GM19035 (cell line): ENCODE results near the gene MLH3.
A peak's percentile ranks its signal among the peaks of the same experiment; 100 is the strongest.
"Not testable (repeated sequence)": the region's sequence is repeated elsewhere in the genome, so short reads cannot be mapped to it uniquely, and the experiment has no call there.

Source experiments
- ATAC-seq: cut with Tn5 transposase; IDR thresholded peaks from one replicate; pipeline ENCODE4 v1.9.1; 2021; ENCODE audit not compliant: unreplicated experiment

MLH3 gene

GRCh38 chr14:75030147-75030546 lies 21.1 kb downstream of the MLH3 start:
- no peak for ATAC-seq

- ATAC-seq = no peak
Observed at GRCh38 chr14:75025876-75026275, 25.4 kb downstream of the MLH3 start.

DNA sequence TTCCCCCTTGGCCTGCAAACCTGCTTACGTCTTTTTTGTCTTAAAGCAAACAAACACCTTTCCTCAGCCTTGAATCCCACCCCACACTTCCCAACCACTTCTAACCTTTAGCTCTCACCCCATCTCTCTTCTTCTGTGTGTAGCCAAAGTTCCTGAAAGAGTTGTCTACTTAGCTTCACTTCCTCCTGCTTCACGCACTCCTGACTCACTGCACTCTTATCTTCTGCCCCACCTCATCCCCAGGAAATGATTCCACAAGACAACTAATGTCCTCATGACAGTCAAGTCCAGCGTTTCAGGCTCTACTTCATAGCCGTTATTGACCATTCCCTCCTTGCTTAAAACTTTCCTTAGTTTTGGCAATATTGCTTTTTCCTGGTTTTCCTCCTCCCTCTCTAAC lies 26.2 kb downstream of the MLH3 start:
- ATAC-seq = no peak

DNA sequence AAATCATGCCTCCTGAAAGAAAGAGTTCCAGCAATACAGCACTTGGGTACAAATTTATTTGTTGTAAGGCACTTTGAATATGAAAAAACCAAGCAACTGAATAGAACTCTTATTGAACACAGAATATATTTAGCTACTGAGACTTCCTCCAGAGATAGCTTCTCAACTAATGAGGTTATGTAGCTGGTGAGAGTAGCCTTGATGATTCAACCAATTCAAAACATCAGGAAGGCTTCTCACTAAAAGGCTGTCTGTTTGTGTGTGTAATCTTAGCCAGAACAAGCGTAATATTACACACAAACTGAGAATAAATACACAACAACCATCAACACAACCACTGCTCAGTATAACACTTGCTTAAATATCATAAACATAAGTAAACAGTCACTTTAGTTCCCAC lies 28.2 kb downstream of the MLH3 start:
- ATAC-seq = no peak

DNA sequence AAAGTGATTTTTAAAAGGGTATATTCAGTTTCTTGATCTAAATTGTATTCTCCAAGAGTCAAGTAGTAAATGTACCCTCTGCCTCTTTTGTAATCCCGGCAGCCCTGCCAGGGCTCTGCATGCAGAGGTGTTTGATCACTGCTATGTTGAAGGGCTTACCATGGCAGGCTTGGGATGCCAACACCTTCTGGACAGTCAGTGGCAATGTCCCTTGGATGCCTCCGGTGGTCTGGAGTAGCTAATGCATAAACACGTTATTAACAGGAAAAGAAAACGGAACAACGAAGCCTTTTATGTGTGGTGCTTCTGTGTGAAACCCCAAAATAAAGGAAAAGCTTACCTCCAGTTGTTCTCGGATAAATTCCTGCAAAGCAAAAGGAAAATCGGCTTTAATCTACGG lies 28.6 kb downstream of the MLH3 start:
- ATAC-seq = no peak

DNA sequence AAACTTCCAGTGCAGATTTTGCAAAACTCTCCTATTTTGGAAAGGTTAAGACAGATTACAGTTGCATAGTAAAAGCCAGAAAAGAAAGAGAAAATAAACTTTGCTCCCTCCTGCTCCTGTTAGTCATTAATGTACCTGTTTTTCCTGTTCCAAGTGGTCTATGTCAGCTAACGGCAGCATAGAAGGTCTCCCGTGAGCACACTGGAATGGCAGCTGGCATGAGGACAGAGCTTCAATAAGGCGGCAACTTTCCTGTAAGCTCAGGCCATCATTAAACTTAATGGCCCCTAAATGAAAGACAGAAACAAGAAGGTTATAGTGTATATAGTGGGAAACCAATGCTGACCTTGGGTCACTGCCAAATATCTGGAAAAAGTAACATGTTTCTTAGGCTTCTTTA lies 32.6 kb downstream of the MLH3 start:
- no peak for ATAC-seq

- no peak for ATAC-seq
Observed at GRCh38 chr14:75016815-75017214, 34.5 kb downstream of the MLH3 start.

GRCh38 chr14:75015496-75015895 lies 35.8 kb downstream of the MLH3 start:
- ATAC-seq = no peak

DNA sequence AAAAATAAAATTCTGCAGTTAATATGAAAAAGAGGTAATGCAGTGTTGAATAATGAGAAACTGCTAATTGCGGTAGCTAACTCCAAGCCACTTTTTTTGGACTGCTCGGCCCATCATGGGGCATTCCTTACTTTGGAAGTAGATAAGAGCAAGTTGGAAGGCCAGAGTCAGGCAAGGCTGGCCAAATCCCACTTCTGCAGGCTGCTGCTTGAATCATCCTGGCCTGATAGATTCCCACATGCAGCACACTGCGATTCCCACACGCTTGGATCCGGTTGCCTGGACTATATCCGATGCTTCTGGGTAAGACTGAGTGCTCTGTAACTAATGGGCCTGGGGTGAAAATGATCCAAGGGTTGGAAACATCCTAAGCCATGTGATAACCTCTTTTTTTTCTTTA lies 38.0 kb downstream of the MLH3 start:
- ATAC-seq = no peak

GRCh38 chr14:75011356-75011994 lies 39.8 kb downstream of the MLH3 start:
- no peak for ATAC-seq

DNA sequence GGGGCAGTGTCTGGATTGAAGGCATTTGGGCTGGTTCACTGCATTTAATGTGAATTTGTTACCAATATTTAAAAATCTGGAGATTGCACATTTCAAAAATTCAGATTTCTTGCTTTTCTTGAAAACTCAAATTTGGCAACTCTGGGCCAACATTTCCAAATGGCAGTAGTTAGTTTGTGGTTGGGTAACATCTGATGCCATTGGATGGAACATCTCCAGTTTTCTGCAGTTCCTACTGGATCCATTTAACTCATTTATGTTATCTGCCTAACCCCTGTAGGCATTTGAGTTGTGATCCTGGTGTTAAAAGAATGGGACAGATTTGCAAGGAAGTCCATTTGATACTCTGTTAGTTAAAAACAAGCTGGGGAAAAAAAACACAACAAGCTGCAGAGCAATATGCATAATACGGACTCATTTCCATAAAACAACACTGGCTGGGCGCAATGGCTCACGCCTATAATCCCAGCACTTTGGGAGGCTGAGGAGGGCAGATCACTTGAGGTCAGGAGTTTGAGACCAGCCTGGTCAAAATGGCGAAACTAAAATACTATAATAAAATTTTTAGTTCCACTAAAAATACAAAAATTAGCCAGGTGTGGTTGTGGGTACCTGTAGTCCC lies 40.7 kb downstream of the MLH3 start:
- ATAC-seq = no peak

DNA sequence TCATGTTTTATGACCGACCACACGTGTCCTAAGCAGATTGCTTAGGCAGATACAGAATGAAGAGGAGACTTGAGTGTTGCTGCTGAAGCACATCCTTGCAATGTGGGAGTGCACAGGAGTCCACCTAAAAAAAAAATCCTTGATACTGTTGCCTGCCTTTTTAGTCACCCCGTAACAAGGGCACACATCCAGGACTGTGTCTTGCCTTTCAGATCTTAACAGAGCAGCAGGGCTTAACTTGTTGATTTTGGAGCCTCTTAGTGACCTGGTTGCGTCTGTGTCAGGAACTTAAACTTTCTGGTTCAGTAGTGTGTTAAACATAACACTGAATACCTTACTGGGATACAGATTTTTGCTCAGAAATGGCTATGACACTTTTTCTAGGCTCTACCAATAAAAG lies 42.1 kb downstream of the MLH3 start:
- ATAC-seq = no peak

DNA sequence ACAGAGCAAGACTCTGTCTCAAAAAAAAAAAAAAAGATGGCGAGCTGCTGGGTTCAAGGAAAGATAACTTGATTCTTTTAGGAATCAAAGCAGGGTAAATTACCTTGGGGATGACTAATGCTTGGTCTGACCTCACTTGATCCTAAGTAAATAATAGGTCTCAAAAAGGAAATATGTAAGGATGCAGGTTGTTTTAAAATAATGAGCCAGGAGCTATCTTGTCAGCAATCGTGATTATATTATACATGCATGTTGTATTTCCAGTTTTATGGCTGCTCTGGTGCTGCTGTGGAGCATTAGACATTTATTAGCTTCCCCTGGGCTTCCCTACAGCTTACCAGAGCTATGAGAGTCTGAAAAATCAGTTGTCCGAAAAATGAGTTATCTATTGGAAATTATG lies 45.9 kb downstream of the MLH3 start:
- no peak for ATAC-seq

DNA sequence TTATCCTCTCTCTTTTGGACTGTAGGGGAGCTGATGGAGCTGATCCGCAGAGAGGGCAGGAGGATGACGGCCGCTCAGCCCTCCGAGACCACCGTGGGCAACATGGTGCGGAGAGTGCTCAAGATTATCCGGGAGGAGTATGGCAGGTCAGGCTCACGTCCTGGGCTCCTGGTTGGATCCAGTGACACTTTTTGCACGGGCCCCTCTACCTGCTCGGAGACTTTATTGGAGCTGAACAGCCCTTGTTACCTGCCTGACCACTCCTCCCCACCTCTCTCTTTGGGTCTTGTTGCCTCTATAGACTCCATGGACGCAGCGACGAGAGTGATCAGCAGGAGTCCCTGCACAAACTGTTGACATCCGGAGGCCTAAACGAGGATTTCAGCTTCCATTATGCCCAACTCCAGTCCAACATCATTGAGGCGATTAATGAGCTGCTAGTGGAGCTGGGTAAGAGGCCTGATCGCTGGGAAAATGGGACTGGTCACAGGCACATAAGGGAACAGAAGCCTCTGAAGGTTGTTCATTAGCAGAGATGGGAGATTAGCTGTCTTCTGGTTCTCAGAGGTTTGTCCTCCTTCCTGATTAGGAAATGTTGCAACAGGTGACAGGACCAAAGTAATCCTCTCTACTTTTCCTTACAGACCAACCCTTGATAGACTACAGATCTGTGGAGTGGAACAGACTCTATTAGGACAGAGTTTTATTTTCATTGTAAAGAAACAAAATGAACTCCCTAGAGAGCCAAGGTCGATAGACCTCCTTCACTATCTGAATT lies 47.8 kb downstream of the MLH3 start:
- no peak for ATAC-seq

DNA sequence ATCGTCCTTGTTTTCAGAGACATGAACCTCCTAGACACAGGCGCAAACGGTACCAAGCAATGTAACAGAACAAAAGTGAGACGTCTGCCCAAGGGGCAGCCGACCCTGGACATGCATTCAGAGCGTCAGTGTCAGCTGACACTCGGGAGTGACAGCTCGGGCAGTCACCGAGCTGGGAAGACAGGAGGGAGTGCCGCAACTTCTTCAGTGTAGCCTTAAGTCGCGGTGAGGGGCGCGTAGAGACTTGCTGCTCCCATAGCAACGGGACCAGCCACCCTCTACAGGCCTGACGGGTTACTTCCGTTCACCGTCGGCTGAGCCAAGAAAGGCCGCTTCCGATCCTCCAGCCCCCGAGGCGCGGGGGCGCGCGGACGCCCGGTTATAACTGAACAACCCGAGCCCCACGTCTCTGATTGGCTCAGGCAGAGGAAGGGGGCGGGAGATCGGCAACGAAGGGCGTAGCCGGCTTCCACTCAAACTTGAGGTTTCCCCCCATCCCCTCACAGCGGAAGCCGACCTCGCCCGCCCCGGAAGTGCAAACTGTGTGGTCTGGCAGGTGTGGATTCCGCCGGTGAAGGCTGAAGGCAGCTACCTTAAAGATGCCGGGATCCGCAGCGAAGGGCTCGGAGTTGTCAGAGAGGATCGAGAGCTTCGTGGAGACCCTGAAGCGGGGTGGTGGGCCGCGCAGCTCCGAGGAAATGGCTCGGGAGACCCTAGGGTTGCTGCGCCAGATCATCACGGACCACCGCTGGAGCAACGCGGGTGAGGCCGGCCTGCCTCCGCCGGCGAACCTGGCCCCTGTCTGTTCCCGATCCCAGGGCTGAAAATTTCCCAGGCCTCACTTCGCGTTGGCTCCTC lies 48.6 kb downstream of the MLH3 start, which contains the start of gene EIF2B2:
EIF2B2 (plus strand) TSS at position 530 of the 858 bp plus-strand sequence; CDS start at position 600, 70 bp downstream.
- peak; percentile 99 for ATAC-seq

DNA sequence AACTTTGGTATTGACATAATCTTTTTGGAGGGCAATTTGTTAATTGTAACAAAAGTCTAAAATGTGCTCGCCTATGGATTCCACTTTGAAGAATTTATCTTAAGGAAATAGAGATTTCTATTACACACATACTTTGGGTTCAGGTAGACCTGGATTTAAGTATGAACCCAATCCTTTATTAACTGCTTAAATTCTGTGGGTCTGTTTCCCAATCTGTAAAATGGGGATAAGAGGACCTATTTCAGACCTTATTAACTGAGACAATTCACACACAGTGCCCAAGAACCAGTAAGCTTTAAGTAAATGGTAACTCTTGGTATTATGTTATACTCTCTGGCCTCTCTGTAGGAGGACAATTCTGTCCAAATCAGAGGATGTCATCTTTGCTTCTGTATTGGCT lies 49.4 kb downstream of the MLH3 start:
- ATAC-seq = no peak

DNA sequence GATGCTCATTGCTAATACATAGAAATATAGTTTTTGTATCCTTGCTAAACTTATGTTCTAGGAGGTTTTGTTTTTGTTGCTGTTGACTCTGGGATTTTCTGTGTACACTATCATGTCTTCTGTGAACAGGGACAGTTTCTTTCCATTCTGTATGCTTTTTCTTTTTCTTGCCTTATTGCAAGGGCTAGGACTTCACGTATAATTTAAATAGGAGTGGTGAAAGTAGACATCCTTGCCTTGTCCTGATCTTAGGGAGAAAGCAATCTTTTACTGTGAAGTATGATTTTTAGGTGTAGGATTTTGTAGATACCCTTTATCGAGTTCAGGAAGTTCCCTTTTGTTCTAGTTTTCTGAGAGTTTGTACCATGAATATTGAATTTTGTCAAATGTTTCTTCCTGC lies 50.0 kb downstream of the MLH3 start:
- ATAC-seq = no peak

DNA sequence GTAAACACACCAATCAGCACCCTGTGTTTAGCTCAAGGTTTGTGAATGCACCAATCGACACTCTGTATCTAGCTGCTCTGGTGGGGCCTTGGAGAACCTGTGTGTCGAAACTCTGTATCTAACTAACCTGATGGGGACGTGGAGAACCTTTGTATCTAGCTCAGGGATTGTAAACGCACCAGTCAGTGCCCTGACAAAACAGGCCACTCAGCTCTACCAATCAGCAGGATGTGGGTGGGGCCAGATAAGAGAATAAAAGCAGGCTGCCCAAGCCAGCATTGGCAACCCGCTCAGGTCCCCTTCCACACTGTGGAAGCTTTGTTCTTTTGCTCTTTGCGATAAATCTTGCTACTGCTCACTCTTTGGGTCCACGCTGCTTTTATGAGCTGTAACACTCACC lies 55.5 kb downstream of the MLH3 start:
- not testable (repeated sequence) for ATAC-seq

DNA sequence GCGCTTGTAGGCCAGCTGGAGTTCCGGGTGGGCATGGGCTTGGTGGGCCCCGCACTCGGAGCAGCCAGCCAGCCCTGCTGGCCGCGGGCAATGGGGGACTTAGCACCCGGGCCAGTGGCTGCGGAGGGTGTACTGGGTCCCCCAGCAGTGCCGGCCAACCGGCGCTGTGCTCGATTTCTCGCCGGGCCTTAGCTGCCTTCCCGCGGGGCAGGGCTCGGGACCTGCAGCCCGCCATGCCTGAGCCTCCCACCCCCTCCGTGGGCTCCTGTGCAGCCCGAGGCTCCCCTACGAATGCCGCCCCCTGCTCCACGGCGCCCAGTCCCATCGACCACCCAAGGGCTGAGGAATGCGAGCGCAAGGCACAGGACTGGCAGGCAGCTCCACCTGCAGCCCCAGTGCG lies 57.1 kb downstream of the MLH3 start:
- ATAC-seq = not testable (repeated sequence)

DNA sequence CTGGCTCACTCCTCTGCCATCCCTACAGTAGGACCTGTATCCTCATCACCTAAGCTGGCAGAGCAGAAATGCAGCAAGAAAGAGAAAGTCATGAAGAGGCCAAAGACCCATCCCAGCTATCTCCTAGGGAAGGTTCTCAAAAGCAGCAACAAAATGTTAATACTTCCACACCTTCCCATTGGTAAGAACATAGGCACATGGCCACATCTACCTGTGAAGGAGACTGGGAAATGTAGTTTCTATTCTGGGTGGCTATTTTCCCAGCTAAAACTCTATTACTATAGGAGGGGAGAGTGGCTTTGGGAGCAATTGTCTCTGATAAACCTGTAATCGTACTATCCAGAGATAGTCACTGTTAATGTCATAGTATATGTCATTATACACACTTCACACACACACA lies 62.3 kb downstream of the MLH3 start:
- no peak for ATAC-seq

GRCh38 chr14:74988131-74988530 lies 63.1 kb downstream of the MLH3 start:
- ATAC-seq = no peak
